H1 (cell line): ENCODE data around the gene ZNF829. TPM values are rescaled to one million over a fixed set of nuclear protein-coding genes. Genes with fewer than 3 reads are reported as not detected.

ENCODE experiments used
- CTCF ChIA-PET: fragments of 300-600 bp; sonication (Branson Sonifier 250); formaldehyde crosslinking; loops from one replicate; lab custom pipeline; 2021; ENCODE audit not compliant: partially characterized antibody; lab: Charles Lee
- POLR2A ChIA-PET: fragments of 300-600 bp; sonication (Branson Sonifier 250); formaldehyde crosslinking; loops from one replicate; lab custom pipeline; 2021; ENCODE audit warnings: inconsistent platforms; ENCODE audit not compliant: partially characterized antibody; lab: Charles Lee
- DNase-seq, 2 experiments: peaks; one replicate each; pipeline versions ENCODE4 v3.0.0 to v3.0.0-alpha.2; 2010 to 2022; ENCODE audit warnings: low spot score in 2 of 2, low read depth in 1 of 2, mixed read lengths in 1 of 2
- FAIRE-seq: peaks from 2 replicates; lab custom pipeline; 2011; peaks lifted over from hg19 to GRCh38; lab: Jason Lieb, UNC
- H2AFZ ChIP-seq: 2 replicates; pipeline ENCODE4 v1.8.1; 2012; ENCODE audit warnings: low read length, inconsistent platforms
- H2AK5ac ChIP-seq: 2 replicates; pipeline ENCODE4 v1.6.1; 2013; ENCODE audit warnings: low read depth, low read length
- H2BK120ac ChIP-seq: replicated peaks from 2 replicates; pipeline ENCODE3; 2013; ENCODE audit warnings: low read depth, low read length, inconsistent platforms
- H2BK12ac ChIP-seq: 2 replicates; pipeline ENCODE4 v1.6.1; 2013; ENCODE audit warnings: low read depth, low read length
- H2BK15ac ChIP-seq: 2 replicates; pipeline ENCODE4 v1.6.1; 2013; ENCODE audit warnings: low read length
- H2BK20ac ChIP-seq: 2 replicates; pipeline ENCODE4 v1.6.1; 2013; ENCODE audit warnings: low read length
- H2BK5ac ChIP-seq: 2 replicates; pipeline ENCODE4 v1.6.1; 2013; ENCODE audit warnings: low read depth, low read length
- H3K14ac ChIP-seq: 2 replicates; pipeline ENCODE4 v1.6.1; 2013; ENCODE audit warnings: inconsistent platforms; ENCODE audit not compliant: insufficient read length
- H3K18ac ChIP-seq: 2 replicates; pipeline ENCODE4 v1.6.1; 2013; ENCODE audit warnings: low read length; ENCODE audit errors: extremely low read depth
- H3K23ac ChIP-seq: 2 replicates; pipeline ENCODE4 v1.6.1; 2013; ENCODE audit warnings: inconsistent platforms; ENCODE audit not compliant: insufficient read length
- H3K23me2 ChIP-seq: 2 replicates; pipeline ENCODE4 v1.6.1; 2013; ENCODE audit warnings: low read depth, low read length
- H3K27ac ChIP-seq: 2 replicates; pipeline ENCODE4 v1.6.1; 2011; ENCODE audit warnings: low read depth, low read length, inconsistent platforms
- H3K27me3 ChIP-seq, 4 experiments: replicated peaks in 1 of 4; 1 replicate in 1 of 4; 2 replicates in 3 of 4; pipeline versions ENCODE4 v1.6.1 to v1.8.1; 2011 to 2013; ENCODE audit warnings: low read length in 3 of 4, mild to moderate bottlenecking in 3 of 4, inconsistent platforms in 2 of 4, mixed read lengths in 2 of 4, moderate library complexity in 1 of 4; ENCODE audit not compliant: control insufficient read depth in 3 of 4, insufficient read depth in 3 of 4; ENCODE audit errors: extremely low read depth in 1 of 4
- H3K36me3 ChIP-seq, 4 experiments: 2 replicates each; pipeline versions ENCODE4 v1.6.1 to v1.8.1; 2011 to 2013; ENCODE audit warnings: mild to moderate bottlenecking in 4 of 4, low read length in 3 of 4, moderate library complexity in 2 of 4, control low read depth in 1 of 4, inconsistent platforms in 1 of 4; ENCODE audit not compliant: insufficient read depth in 4 of 4, control insufficient read depth in 2 of 4
- H3K4ac ChIP-seq: replicated peaks from 2 replicates; pipeline ENCODE3; 2013; ENCODE audit warnings: low read length, low read depth, mixed read lengths, inconsistent platforms; ENCODE audit not compliant: insufficient read length
- H3K4me1 ChIP-seq, 4 experiments: replicated peaks in 1 of 4; 1 replicate in 1 of 4; 2 replicates in 3 of 4; pipeline versions ENCODE4 v1.6.1 to v1.8.1; 2011 to 2013; ENCODE audit warnings: low read length in 3 of 4, inconsistent platforms in 2 of 4, mixed read lengths in 1 of 4; ENCODE audit not compliant: insufficient read depth in 4 of 4, control insufficient read depth in 3 of 4
- H3K4me2 ChIP-seq, 2 experiments: 2 replicates each; pipeline versions ENCODE4 v1.6.1 to v1.8.1; 2011 to 2013; ENCODE audit warnings: low read depth in 2 of 2, low read length in 2 of 2, control low read depth in 1 of 2, inconsistent platforms in 1 of 2, mild to moderate bottlenecking in 1 of 2; ENCODE audit not compliant: insufficient read depth in 1 of 2
- H3K4me3 ChIP-seq, 4 experiments: fragments of 200-600, 300-600 bp in 1 of 4; sonication (generic), shearing (Covaris generic), sonication (Bioruptor Twin) in 1 of 4; 2 replicates each; pipeline versions ENCODE4 v1.5.1 to v1.8.1; 2011 to 2016; ENCODE audit warnings: low read length in 4 of 4, low read depth in 3 of 4, control low read depth in 2 of 4, inconsistent platforms in 2 of 4, mild to moderate bottlenecking in 2 of 4, mixed read lengths in 1 of 4, moderate library complexity in 1 of 4; ENCODE audit not compliant: insufficient read depth in 2 of 4; ENCODE audit errors: extremely low read depth in 1 of 4
- H3K56ac ChIP-seq: replicated peaks from 2 replicates; pipeline ENCODE3; 2013; ENCODE audit warnings: low read depth, mild to moderate bottlenecking, mixed read lengths, low read length, inconsistent platforms; ENCODE audit not compliant: insufficient read length
- H3K79me1 ChIP-seq: 2 replicates; pipeline ENCODE4 v1.6.1; 2013; ENCODE audit warnings: low read depth, low read length, control low read depth
- H3K79me2 ChIP-seq, 2 experiments: 2 replicates each; pipeline versions ENCODE4 v1.6.1 to v1.8.1; 2012 to 2013; ENCODE audit warnings: low read length in 2 of 2, mild to moderate bottlenecking in 2 of 2, inconsistent platforms in 1 of 2; ENCODE audit not compliant: insufficient read depth in 2 of 2, control insufficient read depth in 1 of 2
- H3K9ac ChIP-seq, 4 experiments: replicated peaks in 1 of 4; 1 replicate in 1 of 4; 2 replicates in 3 of 4; pipeline versions ENCODE4 v1.6.1 to v1.8.1; 2011 to 2013; ENCODE audit warnings: low read depth in 3 of 4, low read length in 3 of 4, control low read depth in 2 of 4, mild to moderate bottlenecking in 2 of 4, moderate library complexity in 2 of 4, inconsistent platforms in 1 of 4; ENCODE audit errors: extremely low read depth in 1 of 4
- H3K9me3 ChIP-seq, 2 experiments: 2 replicates each; pipeline versions ENCODE4 v1.6.1 to v1.8.1; 2012 to 2013; ENCODE audit warnings: mild to moderate bottlenecking in 2 of 2, moderate library complexity in 2 of 2, control low read depth in 1 of 2, inconsistent platforms in 1 of 2, low read depth in 1 of 2, low read length in 1 of 2, mixed read lengths in 1 of 2; ENCODE audit not compliant: insufficient read depth in 2 of 2
- H4K20me1 ChIP-seq, 2 experiments: replicated peaks in 1 of 2; 2 replicates each; pipeline versions ENCODE3 to v1.8.1; 2011 to 2013; ENCODE audit warnings: inconsistent platforms in 2 of 2, low read length in 2 of 2, mild to moderate bottlenecking in 1 of 2; ENCODE audit not compliant: insufficient read depth in 2 of 2, control insufficient read depth in 1 of 2
- H4K5ac ChIP-seq: 2 replicates; pipeline ENCODE4 v1.6.1; 2013; ENCODE audit warnings: low read length, low read depth, mixed read lengths, inconsistent platforms; ENCODE audit not compliant: insufficient read length
- H4K8ac ChIP-seq: 2 replicates; pipeline ENCODE4 v1.8.0; 2013; ENCODE audit warnings: mild to moderate bottlenecking, moderate library complexity, low read length, inconsistent platforms; ENCODE audit not compliant: insufficient read depth; ENCODE audit errors: extremely low read depth
- H4K91ac ChIP-seq: replicated peaks from 2 replicates; pipeline ENCODE3; 2013; ENCODE audit warnings: low read length, mixed read lengths, inconsistent platforms; ENCODE audit not compliant: insufficient read length
- EGR1 ChIP-seq: IDR thresholded peaks from 2 replicates; pipeline ENCODE4 v1.6.1; 2011; ENCODE audit warnings: low read depth, low read length, borderline replicate concordance
- JUND ChIP-seq: IDR thresholded peaks from 2 replicates; pipeline ENCODE4 v1.6.1; 2011; ENCODE audit warnings: mild to moderate bottlenecking, improper control_type of control experiment, low read length
- WGBS, 2 experiments: shearing (Covaris generic) in 1 of 2; methylation state at CpG; one replicate each; pipeline versions ENCODE4 v1.1.6 to v1.1.7; 2013 to 2015; ENCODE audit warnings: low lambda C conversion rate in 2 of 2, mixed read lengths in 2 of 2, inconsistent platforms in 1 of 2, low coverage in 1 of 2, missing lambda C conversion rate in 1 of 2; ENCODE audit not compliant: insufficient replicate concordance in 2 of 2, insufficient coverage in 1 of 2, insufficient read length in 1 of 2; ENCODE audit errors: extremely low coverage in 1 of 2, missing lambda C conversion rate in 1 of 2; 5-methylcytosine and 5-hydroxymethylcytosine counted together
- polyA plus RNA-seq, 7 experiments: library from polyadenylated mRNA; depleted of rRNA in 3 of 7; stranded (reverse) in 5 of 7; unstranded in 2 of 7; fragments of >200 nt in 5 of 7; fragments of 200-250 nt in 2 of 7; gene quantifications; 1 replicate in 5 of 7; 2 replicates in 1 of 7; 4 replicates in 1 of 7; pipeline versions ENCODE4 v1.2.1 to v1.2.3, GENCODE V29; 2011 to 2013; ENCODE audit warnings: missing spikeins in 2 of 7, mixed read lengths in 2 of 7
- total RNA-seq: library from RNA; stranded (reverse); fragmentation: NEBNext Ultra II Directional; extraction: Animal tissue kit (Norgen Biotek cat#: 25700); gene quantifications from 2 replicates; pipeline ENCODE4 v1.2.1, GENCODE V29; 2021

ZNF829 gene
- total and polyA plus RNA-seq, 2 of the 8 experiments (the other 6 are each of a cell fraction or from before 2014, with no cell fraction given), result 1.3 to 3.3 TPM

DNA sequence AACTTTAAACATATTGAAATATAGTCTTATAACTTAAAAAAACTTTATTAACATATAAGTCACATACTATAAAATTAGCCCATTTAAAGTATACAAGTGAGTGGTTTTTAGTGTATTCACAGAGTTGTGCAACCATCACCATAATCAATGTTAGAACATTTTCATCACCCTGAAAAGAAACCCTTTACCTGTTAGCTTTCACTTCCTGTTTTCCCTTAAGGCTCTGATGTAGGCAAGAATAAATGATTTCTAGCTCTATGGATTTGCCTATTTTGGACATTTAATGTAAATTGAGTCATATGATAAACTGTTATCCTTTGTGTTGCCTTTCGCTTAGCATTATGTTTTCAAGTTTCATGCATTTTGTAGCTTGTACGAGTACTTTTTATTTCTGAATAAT is 15.6 kb upstream of the ZNF829 start:
- no peaks in the 10 kb centered on the region for H3K27me3 ChIP-seq
- no peak overlapping the region for H3K18ac ChIP-seq
- H2BK20ac ChIP-seq, result no peak overlapping the region
- no peaks in the 10 kb centered on the region for H3K23me2 ChIP-seq
- WGBS, 2 experiments, result 89% methylated on average over 2 of the region's 2 CpGs; no CpG with 5 or more reads in 1 of the 2 experiments
- DNase-seq (no peak), FAIRE-seq (no peak)
- no peaks in the 10 kb centered on the region for H4K20me1 ChIP-seq
- H3K23ac ChIP-seq, result no peak overlapping the region
- H3K36me3 ChIP-seq, result peaks cover 0 to 5% (median under 1%) of the 10 kb centered on the region in 4 experiments; a peak in 3 of 8 replicates
- no peak overlapping the region for H3K4me2 ChIP-seq
- TF ChIP-seq EGR1 (no peak), JUND (no peak)
- H2BK5ac ChIP-seq, result no peak overlapping the region
- H4K8ac ChIP-seq, result no peak overlapping the region
- H3K4me3 ChIP-seq, result no peak overlapping the region
- no peak overlapping the region for H3K4ac ChIP-seq
- no peak overlapping the region for H2BK15ac ChIP-seq
- ChIA-PET CTCF (no interaction called here), POLR2A (no interaction called here)
- no peak overlapping the region for H4K91ac ChIP-seq
- no peak overlapping the region for H2AFZ ChIP-seq
- no peaks in the 10 kb centered on the region for H3K79me2 ChIP-seq
- H2BK12ac ChIP-seq, result no peak overlapping the region
- no peak overlapping the region for H3K27ac ChIP-seq
- H3K9me3 ChIP-seq, result peaks cover 23 to 39% of the 10 kb centered on the region in 2 experiments
- no peak overlapping the region for H2BK120ac ChIP-seq
- no peaks in the 10 kb centered on the region for H3K4me1 ChIP-seq
- no peak overlapping the region for H3K14ac ChIP-seq
- no peak overlapping the region for H3K56ac ChIP-seq
- H3K79me1 ChIP-seq, result no peaks in the 10 kb centered on the region
- no peak overlapping the region for H2AK5ac ChIP-seq
- no peak overlapping the region for H3K9ac ChIP-seq
- H4K5ac ChIP-seq, result no peak overlapping the region
